GM12873 (cell line): Measurements from ENCODE around the gene ELOVL1.

Experiments used
- CTCF ChIP-seq: IDR thresholded peaks from 2 replicates; pipeline ENCODE4 v1.5.1; 2012; ENCODE audit warnings: low read depth, mild to moderate bottlenecking, moderate library complexity, low read length, control low read depth; ENCODE audit not compliant: insufficient read depth; ENCODE audit errors: missing control alignments

ELOVL1 gene

GRCh38 chr1:43350976-43351375, 16.8 kb downstream of the ELOVL1 start:
- TF ChIP-seq CTCF = no peak

- TF ChIP-seq CTCF = no peak
Observed at GRCh38 chr1:43349594-43350306, 18.1 kb downstream of the ELOVL1 start.

- TF ChIP-seq CTCF = no peak
Observed at GRCh38 chr1:43348809-43349593, 18.8 kb downstream of the ELOVL1 start.

- TF ChIP-seq CTCF = no peak
Observed at GRCh38 chr1:43348343-43348808, 19.4 kb downstream of the ELOVL1 start.

- TF ChIP-seq CTCF = no peak
Observed at GRCh38 chr1:43346636-43347035, 21.2 kb downstream of the ELOVL1 start.

GRCh38 chr1:43345120-43345519, 22.7 kb downstream of the ELOVL1 start:
- no peak for TF ChIP-seq CTCF

- TF ChIP-seq CTCF = no peak
Observed at GRCh38 chr1:43344267-43344850, 23.5 kb downstream of the ELOVL1 start.
